Effector memory CD8-positive, alpha-beta T cell (primary cell): Measurements from ENCODE around the gene NUDT14.

Experiments
- ATAC-seq: fragments of 150-1000 bp; cut with Tn5 transposase; replicated peaks from 2 replicates; pipeline ENCODE4 v1.10.0; 2021; ENCODE audit warnings: mild to moderate bottlenecking, moderate library complexity
- DNase-seq, 3 experiments: peaks; one replicate each; pipeline ENCODE4 v3.0.0; 2021
- H3K27ac Mint-ChIP-seq, 2 donors: one replicate each; pipeline ENCODE4 v1.8.0; 2022; ENCODE audit warnings: mild to moderate bottlenecking in 2 of 2, mixed read lengths in 2 of 2, moderate library complexity in 2 of 2
- H3K27me3 Mint-ChIP-seq, 2 donors: one replicate each; pipeline ENCODE4 v1.8.0; 2022; ENCODE audit warnings: mixed read lengths in 2 of 2
- H3K36me3 Mint-ChIP-seq: one replicate; pipeline ENCODE4 v1.8.0; 2022; ENCODE audit warnings: mild to moderate bottlenecking, moderate library complexity, mixed read lengths; ENCODE audit not compliant: insufficient read depth
- H3K4me1 Mint-ChIP-seq, 2 donors: one replicate each; pipeline ENCODE4 v1.8.0; 2022; ENCODE audit warnings: low read depth in 2 of 2, mixed read lengths in 2 of 2
- H3K4me3 Mint-ChIP-seq, 2 donors: one replicate each; pipeline ENCODE4 v1.8.0; 2022; ENCODE audit warnings: mild to moderate bottlenecking in 2 of 2, mixed read lengths in 2 of 2, moderate library complexity in 2 of 2
- H3K9me3 Mint-ChIP-seq, 2 donors: one replicate each; pipeline ENCODE4 v1.8.0; 2022; ENCODE audit warnings: mixed read lengths in 2 of 2

NUDT14 gene

DNA sequence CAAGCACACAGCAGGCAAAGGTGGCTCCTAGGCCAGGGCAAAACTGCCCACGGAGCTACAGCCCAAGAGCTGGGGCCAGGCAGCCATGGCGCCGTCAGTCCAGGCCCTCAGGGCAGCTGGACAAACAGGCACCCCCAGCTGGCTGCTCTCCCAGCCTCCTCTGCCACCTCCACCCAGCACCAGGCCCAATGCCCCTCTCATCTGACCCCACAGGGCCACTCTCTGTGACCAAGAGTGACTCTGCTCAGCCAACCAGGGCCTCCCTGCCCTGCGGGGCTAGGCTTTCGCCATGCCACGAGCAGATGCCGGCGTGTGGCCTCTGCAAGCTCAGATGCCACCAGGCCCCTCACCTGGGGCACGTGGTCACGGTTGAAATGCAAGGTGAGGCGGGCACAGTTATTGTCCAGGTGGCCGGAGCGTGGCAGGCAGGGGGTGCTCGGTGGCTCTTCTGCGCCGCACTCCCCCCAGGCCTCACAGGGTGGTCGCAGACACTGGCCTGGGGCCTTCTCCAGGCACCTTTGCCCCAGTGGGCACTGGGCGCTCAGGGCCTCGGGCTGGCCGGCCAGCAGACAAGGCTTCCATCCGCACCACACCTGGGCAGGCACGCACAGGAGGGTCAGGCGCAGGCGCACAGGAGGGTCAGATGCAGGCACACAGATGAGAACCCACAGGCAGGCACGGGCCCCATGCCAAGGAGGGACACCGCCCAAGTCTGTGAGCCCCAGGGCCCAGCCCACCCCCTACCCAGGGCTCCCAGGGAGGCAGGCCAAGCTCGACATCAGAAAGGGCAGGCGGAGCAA lies 35.5 kb downstream of the NUDT14 start:
- ATAC-seq (no peak), DNase-seq (no peak)
- no peaks in the 10 kb centered on the region for H3K36me3 Mint-ChIP-seq
- H3K9me3 Mint-ChIP-seq: peaks cover 0 to 2% of the 10 kb centered on the region in 2 donors
- no peaks in the 10 kb centered on the region for H3K4me1 Mint-ChIP-seq
- H3K27me3 Mint-ChIP-seq: no peaks in the 10 kb centered on the region
- no peak overlapping the region for H3K4me3 Mint-ChIP-seq
- H3K27ac Mint-ChIP-seq: no peak overlapping the region

- DNase-seq (no peak), ATAC-seq (no peak)
- H3K4me3 Mint-ChIP-seq: no peak overlapping the region
- H3K9me3 Mint-ChIP-seq: peaks cover 0 to 2% of the 10 kb centered on the region in 2 donors
- no peaks in the 10 kb centered on the region for H3K36me3 Mint-ChIP-seq
- no peaks in the 10 kb centered on the region for H3K27me3 Mint-ChIP-seq
- no peaks in the 10 kb centered on the region for H3K4me1 Mint-ChIP-seq
- H3K27ac Mint-ChIP-seq: no peak overlapping the region
These were observed 36.3 kb downstream of the NUDT14 start for GRCh38 chr14:105144666-105145380.

DNA sequence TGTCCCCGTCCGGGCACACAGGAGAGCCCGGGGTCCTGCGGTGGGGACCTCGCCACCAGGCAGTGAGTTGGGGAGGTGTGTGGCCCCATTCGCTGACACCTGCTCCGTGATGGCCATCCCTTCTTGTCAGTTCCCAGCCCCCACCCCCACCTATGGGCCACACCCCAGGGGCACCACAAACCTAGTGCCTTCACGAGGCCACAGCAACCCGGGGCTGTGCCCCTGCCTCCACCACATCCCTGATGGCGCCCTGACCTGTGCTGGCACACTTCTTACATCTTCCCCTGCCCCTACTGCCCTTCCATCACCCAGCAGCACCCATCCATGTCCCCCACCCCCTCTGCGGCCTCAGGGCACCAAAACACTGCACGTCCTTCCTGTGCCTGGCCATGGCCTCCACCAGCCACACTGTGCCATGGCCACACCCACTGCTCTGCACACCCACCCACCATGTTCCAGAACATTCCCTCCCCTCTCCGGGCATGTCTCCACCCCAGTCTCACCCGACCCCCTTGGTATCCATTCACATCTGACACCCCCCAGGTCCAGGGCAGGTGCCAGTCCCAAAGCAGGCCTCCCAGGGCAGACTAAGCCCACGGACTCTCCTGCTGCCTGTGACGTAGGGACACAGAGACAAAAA lies 37.0 kb downstream of the NUDT14 start:
- Mint-ChIP-seq H3K27ac (no peak overlapping the region), H3K9me3 (peaks cover 0 to 2% of the 10 kb centered on the region in 2 donors), H3K27me3 (no peaks in the 10 kb centered on the region), H3K4me1 (no peaks in the 10 kb centered on the region), H3K36me3 (no peaks in the 10 kb centered on the region), H3K4me3 (no peak overlapping the region)
- DNase-seq: no peak
- ATAC-seq: no peak

DNA sequence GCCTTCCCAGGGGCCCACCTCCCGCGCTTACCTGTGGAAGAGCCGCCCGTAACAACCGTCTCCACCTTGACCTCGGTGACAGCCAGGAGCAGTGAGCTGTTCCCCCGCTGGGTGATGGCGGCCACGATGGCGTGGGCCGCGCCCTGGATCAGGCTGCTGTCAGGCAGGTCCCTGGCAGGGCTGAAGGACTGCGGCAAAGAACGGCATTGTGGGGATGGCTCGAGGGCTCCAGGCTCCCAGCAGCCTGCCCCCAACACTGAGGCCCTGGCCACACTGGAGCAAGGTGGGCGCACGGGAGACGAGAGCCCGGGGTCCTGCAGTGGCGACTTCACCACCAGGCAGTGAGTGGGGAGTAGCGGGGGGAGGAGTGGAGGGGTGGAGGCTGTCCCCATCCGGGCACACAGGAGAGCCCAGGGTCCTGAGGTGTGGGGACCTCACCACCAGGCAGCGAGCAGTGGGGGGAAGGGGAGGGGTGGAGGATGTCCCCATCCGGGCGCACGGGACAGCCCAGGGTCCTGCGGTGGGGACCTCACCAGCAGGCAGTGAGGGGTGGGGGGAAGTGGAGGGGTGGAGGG lies 37.6 kb downstream of the NUDT14 start:
- Mint-ChIP-seq H3K4me3 (no peak overlapping the region), H3K36me3 (no peaks in the 10 kb centered on the region), H3K4me1 (no peaks in the 10 kb centered on the region), H3K27ac (no peak overlapping the region), H3K27me3 (no peaks in the 10 kb centered on the region), H3K9me3 (peaks cover 0 to 2% of the 10 kb centered on the region in 2 donors)
- ATAC-seq: no peak
- DNase-seq: no peak

GRCh38 chr14:105142651-105143450 lies 38.3 kb downstream of the NUDT14 start:
- Mint-ChIP-seq H3K27ac (no peak overlapping the region), H3K4me3 (no peak overlapping the region), H3K36me3 (no peaks in the 10 kb centered on the region), H3K9me3 (peaks cover 0 to 2% of the 10 kb centered on the region in 2 donors), H3K4me1 (no peaks in the 10 kb centered on the region), H3K27me3 (no peaks in the 10 kb centered on the region)
- DNase-seq (no peak), ATAC-seq (no peak)

DNA sequence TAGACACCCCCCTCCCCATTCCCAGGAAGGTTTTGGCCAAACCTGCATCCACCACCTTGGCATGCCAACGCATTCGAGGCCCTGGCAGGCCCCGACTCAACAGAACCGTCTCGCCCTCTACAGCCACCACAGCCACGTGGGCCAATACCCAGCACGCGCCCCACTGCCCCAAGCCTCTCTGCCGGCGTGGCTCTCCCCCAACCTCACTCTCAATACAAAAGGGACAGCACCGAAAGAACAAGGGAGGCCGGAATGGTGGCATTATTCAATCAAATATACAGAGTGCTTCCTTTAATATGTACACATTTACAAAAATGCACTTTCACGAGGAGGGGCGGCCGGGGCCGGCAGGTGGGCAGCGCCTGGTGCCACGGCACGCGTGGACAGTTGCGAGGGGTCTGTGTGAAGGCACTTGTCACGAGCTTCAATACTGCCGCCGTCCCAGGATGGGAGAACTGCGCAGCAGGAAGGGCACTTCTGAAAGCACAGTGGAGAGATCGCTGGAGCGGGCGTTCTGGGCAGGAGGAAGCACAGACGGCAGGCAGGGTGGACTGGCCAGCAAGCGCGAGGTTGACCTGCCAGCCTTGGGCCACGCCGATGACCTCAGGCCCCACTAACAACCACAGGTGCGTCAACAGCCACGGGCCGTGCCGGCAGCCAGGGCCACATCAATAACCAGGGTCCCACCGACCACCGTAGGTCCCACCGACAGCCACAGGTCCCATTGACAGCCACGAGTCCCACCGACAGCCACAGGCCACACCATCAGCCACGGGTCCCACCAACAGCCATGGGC lies 39.4 kb downstream of the NUDT14 start:
- peaks cover 0 to 2% of the 10 kb centered on the region in 2 donors for H3K9me3 Mint-ChIP-seq
- H3K36me3 Mint-ChIP-seq: no peaks in the 10 kb centered on the region
- no peak for ATAC-seq
- no peaks in the 10 kb centered on the region for H3K4me1 Mint-ChIP-seq
- no peak for DNase-seq
- no peak overlapping the region for H3K4me3 Mint-ChIP-seq
- H3K27ac Mint-ChIP-seq: no peak overlapping the region
- peaks cover 0 to 11% of the 10 kb centered on the region in 2 donors for H3K27me3 Mint-ChIP-seq

DNA sequence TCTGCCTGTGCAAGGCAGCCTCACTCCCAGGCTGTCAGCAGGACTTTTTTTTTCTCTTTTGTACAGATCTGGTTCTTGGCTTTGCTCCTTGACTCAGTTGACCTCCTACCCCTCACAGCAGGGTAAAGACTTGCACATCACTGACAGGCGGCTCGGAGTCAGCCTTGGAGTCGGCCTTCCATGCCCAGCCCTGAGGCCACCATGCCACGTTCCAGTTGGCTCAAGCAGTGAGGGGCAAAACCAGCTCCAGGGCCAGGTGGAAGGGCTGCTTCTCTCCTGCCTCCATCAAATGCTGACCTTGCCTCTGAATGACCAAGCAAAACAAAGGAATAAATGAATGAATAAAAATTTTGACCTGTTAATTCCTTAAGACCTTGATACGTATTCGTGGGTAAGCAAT lies 40.1 kb downstream of the NUDT14 start:
- ATAC-seq (no peak), DNase-seq (no peak)
- Mint-ChIP-seq H3K4me1 (no peaks in the 10 kb centered on the region), H3K27ac (no peak overlapping the region), H3K4me3 (no peak overlapping the region), H3K27me3 (peaks cover 0 to 12% of the 10 kb centered on the region in 2 donors), H3K36me3 (no peaks in the 10 kb centered on the region), H3K9me3 (peaks cover 0 to 2% of the 10 kb centered on the region in 2 donors)

GRCh38 chr14:105140581-105140980 lies 40.5 kb downstream of the NUDT14 start:
- no peak for ATAC-seq
- Mint-ChIP-seq H3K27me3 (peaks cover 0 to 12% of the 10 kb centered on the region in 2 donors), H3K9me3 (peaks cover 0 to 2% of the 10 kb centered on the region in 2 donors), H3K4me1 (no peaks in the 10 kb centered on the region), H3K4me3 (no peak overlapping the region), H3K27ac (no peak overlapping the region), H3K36me3 (no peaks in the 10 kb centered on the region)
- no peak for DNase-seq

- H3K27me3 Mint-ChIP-seq: peaks cover 2 to 16% of the 10 kb centered on the region in 2 donors
- H3K4me3 Mint-ChIP-seq: no peak overlapping the region
- H3K4me1 Mint-ChIP-seq: no peaks in the 10 kb centered on the region
- H3K9me3 Mint-ChIP-seq: peaks cover 0 to 2% of the 10 kb centered on the region in 2 donors
- H3K36me3 Mint-ChIP-seq: no peaks in the 10 kb centered on the region
- ATAC-seq (no peak), DNase-seq (no peak)
- no peak overlapping the region for H3K27ac Mint-ChIP-seq
These were observed 41.3 kb downstream of the NUDT14 start for GRCh38 chr14:105139831-105140239.

- DNase-seq: no peak
- Mint-ChIP-seq H3K9me3 (peaks cover 0 to 2% of the 10 kb centered on the region in 2 donors), H3K4me1 (no peaks in the 10 kb centered on the region), H3K4me3 (no peak overlapping the region), H3K36me3 (no peaks in the 10 kb centered on the region), H3K27ac (no peak overlapping the region), H3K27me3 (peaks cover 7 to 22% of the 10 kb centered on the region in 2 donors)
- ATAC-seq: no peak
These were observed 41.8 kb downstream of the NUDT14 start for GRCh38 chr14:105139212-105139825.

GRCh38 chr14:105138551-105139111 lies 42.5 kb downstream of the NUDT14 start:
- ATAC-seq (no peak), DNase-seq (no peak)
- peaks cover 7 to 25% of the 10 kb centered on the region in 2 donors for H3K27me3 Mint-ChIP-seq
- H3K9me3 Mint-ChIP-seq: peaks cover under 1 to 2% of the 10 kb centered on the region in 2 donors
- no peaks in the 10 kb centered on the region for H3K4me1 Mint-ChIP-seq
- no peak overlapping the region for H3K4me3 Mint-ChIP-seq
- no peaks in the 10 kb centered on the region for H3K36me3 Mint-ChIP-seq
- no peak overlapping the region for H3K27ac Mint-ChIP-seq
